Suprapubic skin (tissue), 4 donors: ENCODE measurements around the gene GREM2.

Experiments
- POLR2A ChIP-seq, 2 donors: fragments of 450-650 bp; IDR thresholded peaks; one replicate each; pipeline ENCODE4 v1.6.1; 2017; ENCODE audit warnings: antibody characterized with exemption in 2 of 2, mild to moderate bottlenecking in 2 of 2, moderate library complexity in 2 of 2
- POLR2AphosphoS5 ChIP-seq, 3 donors: sonication (generic); formaldehyde crosslinking; IDR thresholded peaks; one replicate each; pipeline ENCODE4 v1.6.1; 2017; ENCODE audit warnings: antibody characterized with exemption in 3 of 3
- TF ChIP-seq, protein P1 (sequence below), 2 donors: fragments of 200-600 bp in 1 of 2; fragments of 450-650 bp in 1 of 2; sonication (generic) in 1 of 2; IDR thresholded peaks; one replicate each; pipeline ENCODE4 v1.5.1; 2016 to 2019; ENCODE audit warnings: antibody characterized with exemption in 2 of 2, mild to moderate bottlenecking in 1 of 2, moderate library complexity in 1 of 2

DNA sequence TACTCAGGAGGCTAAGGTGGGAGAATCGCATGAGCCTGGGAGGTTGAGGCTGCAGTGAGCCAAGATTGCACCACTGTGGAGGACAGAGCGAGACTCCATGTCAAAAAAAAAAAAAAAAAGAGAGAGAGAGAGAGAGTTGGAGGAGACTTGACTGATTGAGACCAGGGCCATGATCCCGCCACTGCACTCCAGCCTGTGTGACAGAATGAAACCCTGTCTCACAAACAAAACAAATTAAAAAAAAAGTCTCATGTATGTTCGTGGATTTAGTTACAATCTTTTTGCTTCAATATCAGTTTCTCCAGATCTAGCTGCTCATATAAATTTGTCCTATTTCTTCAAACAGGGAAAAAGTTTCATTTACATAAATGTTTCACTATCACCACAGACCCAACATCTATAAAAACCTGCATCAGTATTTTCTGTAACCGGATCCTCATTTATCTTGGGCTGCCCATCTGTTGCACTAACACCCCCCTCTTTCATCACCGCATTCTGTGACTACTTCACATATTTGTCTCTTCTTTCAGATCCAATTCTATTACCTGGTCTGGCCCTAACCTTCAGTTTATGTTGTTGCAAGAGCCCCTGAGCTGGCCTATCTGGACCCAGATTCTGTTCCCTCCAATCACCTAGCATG, 127.0 kb downstream of the GREM2 start:
- TF ChIP-seq, protein P1, sequence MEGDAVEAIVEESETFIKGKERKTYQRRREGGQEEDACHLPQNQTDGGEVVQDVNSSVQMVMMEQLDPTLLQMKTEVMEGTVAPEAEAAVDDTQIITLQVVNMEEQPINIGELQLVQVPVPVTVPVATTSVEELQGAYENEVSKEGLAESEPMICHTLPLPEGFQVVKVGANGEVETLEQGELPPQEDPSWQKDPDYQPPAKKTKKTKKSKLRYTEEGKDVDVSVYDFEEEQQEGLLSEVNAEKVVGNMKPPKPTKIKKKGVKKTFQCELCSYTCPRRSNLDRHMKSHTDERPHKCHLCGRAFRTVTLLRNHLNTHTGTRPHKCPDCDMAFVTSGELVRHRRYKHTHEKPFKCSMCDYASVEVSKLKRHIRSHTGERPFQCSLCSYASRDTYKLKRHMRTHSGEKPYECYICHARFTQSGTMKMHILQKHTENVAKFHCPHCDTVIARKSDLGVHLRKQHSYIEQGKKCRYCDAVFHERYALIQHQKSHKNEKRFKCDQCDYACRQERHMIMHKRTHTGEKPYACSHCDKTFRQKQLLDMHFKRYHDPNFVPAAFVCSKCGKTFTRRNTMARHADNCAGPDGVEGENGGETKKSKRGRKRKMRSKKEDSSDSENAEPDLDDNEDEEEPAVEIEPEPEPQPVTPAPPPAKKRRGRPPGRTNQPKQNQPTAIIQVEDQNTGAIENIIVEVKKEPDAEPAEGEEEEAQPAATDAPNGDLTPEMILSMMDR (IDR thresholded peaks at IDR 0.05), result no peak
- TF ChIP-seq POLR2A (IDR thresholded peaks at IDR 0.05), result no peak
- no peak for TF ChIP-seq POLR2AphosphoS5 (IDR thresholded peaks at IDR 0.05)
